Keratinocyte (primary cell): Measurements from ENCODE around the gene GRIN2C. TPM values are rescaled to one million over a fixed set of nuclear protein-coding genes. Genes with fewer than 3 reads are reported as not detected.

Experiments used
- DNase-seq: peaks from one replicate; pipeline ENCODE4 v3.0.0-alpha.2; 2011; ENCODE audit warnings: low read depth, missing footprints, low spot score
- FAIRE-seq: peaks from 2 replicates; lab custom pipeline; 2011; peaks lifted over from hg19 to GRCh38; lab: Jason Lieb, UNC
- H2AFZ ChIP-seq: 2 replicates; pipeline ENCODE4 v1.6.0; 2012; ENCODE audit warnings: low read length, control low read depth, inconsistent platforms; ENCODE audit not compliant: control insufficient read depth
- H3K27ac ChIP-seq: 2 replicates; pipeline ENCODE4 v1.5.1; 2011; ENCODE audit warnings: low read length; ENCODE audit not compliant: control insufficient read depth, insufficient read depth
- H3K27me3 ChIP-seq: 3 replicates; pipeline ENCODE4 v1.6.0; 2011; ENCODE audit warnings: low read length; ENCODE audit not compliant: control insufficient read depth, insufficient read depth; ENCODE audit errors: extremely low read depth
- H3K36me3 ChIP-seq, 2 experiments: 2 replicates in 1 of 2; 3 replicates in 1 of 2; pipeline ENCODE4 v1.5.1; 2011; ENCODE audit warnings: low read length in 2 of 2, mild to moderate bottlenecking in 1 of 2; ENCODE audit not compliant: control insufficient read depth in 2 of 2, insufficient read depth in 2 of 2; ENCODE audit errors: extremely low read depth in 1 of 2
- H3K4me1 ChIP-seq: 3 replicates; pipeline ENCODE4 v1.5.1; 2011; ENCODE audit warnings: low read length; ENCODE audit not compliant: control insufficient read depth, insufficient read depth; ENCODE audit errors: extremely low read depth
- H3K4me2 ChIP-seq: 3 replicates; pipeline ENCODE4 v1.6.0; 2011; ENCODE audit warnings: low read depth, low read length; ENCODE audit not compliant: control insufficient read depth, insufficient read depth; ENCODE audit errors: extremely low read depth
- H3K4me3 ChIP-seq, 3 experiments: fragments of 200-600 bp in 1 of 3; sonication (generic) in 1 of 3; 2 replicates in 2 of 3; 3 replicates in 1 of 3; pipeline ENCODE4 v1.5.1; 2011 to 2016; ENCODE audit warnings: low read length in 3 of 3, mild to moderate bottlenecking in 3 of 3, control low read depth in 2 of 3, inconsistent platforms in 1 of 3, low read depth in 1 of 3, mixed read lengths in 1 of 3, mixed run types in 1 of 3, moderate library complexity in 1 of 3; ENCODE audit not compliant: control insufficient read depth in 2 of 3, insufficient read depth in 2 of 3; ENCODE audit errors: extremely low read depth in 1 of 3
- H3K79me2 ChIP-seq: 2 replicates; pipeline ENCODE4 v1.6.0; 2012; ENCODE audit warnings: low read length; ENCODE audit not compliant: control insufficient read depth, insufficient read depth
- H3K9ac ChIP-seq: 3 replicates; pipeline ENCODE4 v1.6.0; 2011; ENCODE audit warnings: low read length; ENCODE audit not compliant: control insufficient read depth, insufficient read depth; ENCODE audit errors: extremely low read depth
- H3K9me1 ChIP-seq: 3 replicates; pipeline ENCODE4 v1.6.0; 2011; ENCODE audit warnings: low read length; ENCODE audit not compliant: control insufficient read depth, insufficient read depth; ENCODE audit errors: extremely low read depth
- H3K9me3 ChIP-seq: 2 replicates; pipeline ENCODE4 v1.5.1; 2012; ENCODE audit warnings: low read depth, low read length; ENCODE audit not compliant: control insufficient read depth
- H4K20me1 ChIP-seq: 3 replicates; pipeline ENCODE4 v1.6.0; 2011; ENCODE audit warnings: low read length; ENCODE audit not compliant: control insufficient read depth, insufficient read depth; ENCODE audit errors: extremely low read depth
- EZH2 ChIP-seq: IDR thresholded peaks from one replicate; pipeline ENCODE4 v1.6.1; 2012; ENCODE audit warnings: inconsistent platforms, mild to moderate bottlenecking, low read length, moderate library complexity
- dilution Hi-C: fragments of 300-500 bp; cut with MboI; formaldehyde crosslinking; loops from one replicate; pipeline ENCODE4 v1.7.0; 2020; ENCODE audit warnings: low sequenced_read_pairs; ENCODE audit not compliant: extremely low pct_ligation_motif_present
- polyA plus RNA-seq, 5 experiments: library from polyadenylated mRNA; depleted of rRNA in 3 of 5; stranded (reverse) in 3 of 5; stranded (forward) in 1 of 5; unstranded in 1 of 5; fragments of >200 nt; gene quantifications; 1 replicate in 1 of 5; 2 replicates in 3 of 5; 3 replicates in 1 of 5; pipeline versions ENCODE4 v1.2.1 to v1.2.3, GENCODE V29; 2011 to 2012; ENCODE audit warnings: missing spikeins in 2 of 5, low read depth in 1 of 5, low replicate concordance in 1 of 5
- TF ChIP-seq, protein P1 (sequence below), 3 experiments: IDR thresholded peaks in 1 of 3; conservative IDR thresholded peaks in 1 of 3; optimal IDR thresholded peaks in 1 of 3; 2 replicates in 2 of 3; 3 replicates in 1 of 3; pipeline versions ENCODE3 to v1.5.1; 2011; ENCODE audit warnings: low read length in 3 of 3, mild to moderate bottlenecking in 3 of 3, moderate library complexity in 2 of 3, control low read depth in 1 of 3, inconsistent platforms in 1 of 3; ENCODE audit not compliant: insufficient read depth in 2 of 3; ENCODE audit errors: extremely low read depth in 1 of 3

Gene GRIN2C
- polyA plus RNA-seq, 1 donor (not counting 4 experiments of a cell fraction or from before 2014, with no cell fraction given): not detected

DNA sequence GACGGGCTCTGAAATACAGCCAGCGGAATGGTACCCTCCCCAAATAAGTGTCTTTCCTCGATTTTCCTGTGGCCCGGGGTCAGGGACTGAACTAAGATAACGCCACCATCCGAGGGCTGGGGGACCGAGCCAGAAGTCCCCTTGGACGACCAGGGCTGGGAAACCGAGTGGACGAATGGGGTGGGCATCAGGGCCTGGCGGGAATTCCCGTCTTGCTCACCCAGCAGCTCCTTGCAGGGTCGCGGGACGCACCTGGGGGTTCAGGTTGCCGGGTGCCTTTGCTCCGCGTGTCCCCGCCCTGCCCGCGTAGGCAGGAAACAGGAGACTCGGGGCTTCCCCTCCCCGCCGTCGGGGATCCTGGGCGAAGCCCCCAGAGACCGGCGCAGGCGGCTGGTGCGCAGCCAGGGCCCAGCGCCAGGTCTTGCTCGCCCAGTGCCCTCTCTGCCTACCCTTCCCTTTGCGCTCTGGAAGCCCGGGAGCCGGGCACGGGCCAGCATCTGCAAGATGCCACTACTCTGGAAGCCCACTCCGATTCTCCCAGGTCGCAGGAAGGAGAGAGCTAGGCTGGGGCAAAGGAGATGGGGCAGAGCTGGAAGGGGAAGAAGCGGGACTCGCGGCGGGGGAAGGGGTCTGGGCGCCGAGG lies 665 bp upstream of the GRIN2C start:
- Histone ChIP-seq H4K20me1 (peaks cover 5% of the 10 kb centered on the region), H3K9me3 (no peaks in the 10 kb centered on the region), H3K79me2 (no peaks in the 10 kb centered on the region), H3K9me1 (no peaks in the 10 kb centered on the region), H3K4me2 (no peak overlapping the region), H3K36me3 (peaks cover 0 to 2% of the 10 kb centered on the region in 2 experiments), H2AFZ (no peak overlapping the region), H3K4me3 (no peak overlapping the region), H3K4me1 (peaks cover 5% of the 10 kb centered on the region), H3K27me3 (peaks cover 63% of the 10 kb centered on the region), H3K27ac (no peak overlapping the region), H3K9ac (no peak overlapping the region)
- FAIRE-seq (no peak), DNase-seq (no peak)
- dilution Hi-C loops: no loop called here
- peak; percentile 98 for TF ChIP-seq EZH2
- TF ChIP-seq, protein P1, sequence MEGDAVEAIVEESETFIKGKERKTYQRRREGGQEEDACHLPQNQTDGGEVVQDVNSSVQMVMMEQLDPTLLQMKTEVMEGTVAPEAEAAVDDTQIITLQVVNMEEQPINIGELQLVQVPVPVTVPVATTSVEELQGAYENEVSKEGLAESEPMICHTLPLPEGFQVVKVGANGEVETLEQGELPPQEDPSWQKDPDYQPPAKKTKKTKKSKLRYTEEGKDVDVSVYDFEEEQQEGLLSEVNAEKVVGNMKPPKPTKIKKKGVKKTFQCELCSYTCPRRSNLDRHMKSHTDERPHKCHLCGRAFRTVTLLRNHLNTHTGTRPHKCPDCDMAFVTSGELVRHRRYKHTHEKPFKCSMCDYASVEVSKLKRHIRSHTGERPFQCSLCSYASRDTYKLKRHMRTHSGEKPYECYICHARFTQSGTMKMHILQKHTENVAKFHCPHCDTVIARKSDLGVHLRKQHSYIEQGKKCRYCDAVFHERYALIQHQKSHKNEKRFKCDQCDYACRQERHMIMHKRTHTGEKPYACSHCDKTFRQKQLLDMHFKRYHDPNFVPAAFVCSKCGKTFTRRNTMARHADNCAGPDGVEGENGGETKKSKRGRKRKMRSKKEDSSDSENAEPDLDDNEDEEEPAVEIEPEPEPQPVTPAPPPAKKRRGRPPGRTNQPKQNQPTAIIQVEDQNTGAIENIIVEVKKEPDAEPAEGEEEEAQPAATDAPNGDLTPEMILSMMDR (optimal IDR thresholded peaks at IDR 0.05 in 1 of 3, IDR thresholded peaks at IDR 0.05 in 1 of 3, conservative IDR thresholded peaks at IDR 0.05 in 1 of 3; ENCODE audit: extremely low read depth in 1 of 3, insufficient read depth in 2 of 3, low read length in 3 of 3): no peak

DNA sequence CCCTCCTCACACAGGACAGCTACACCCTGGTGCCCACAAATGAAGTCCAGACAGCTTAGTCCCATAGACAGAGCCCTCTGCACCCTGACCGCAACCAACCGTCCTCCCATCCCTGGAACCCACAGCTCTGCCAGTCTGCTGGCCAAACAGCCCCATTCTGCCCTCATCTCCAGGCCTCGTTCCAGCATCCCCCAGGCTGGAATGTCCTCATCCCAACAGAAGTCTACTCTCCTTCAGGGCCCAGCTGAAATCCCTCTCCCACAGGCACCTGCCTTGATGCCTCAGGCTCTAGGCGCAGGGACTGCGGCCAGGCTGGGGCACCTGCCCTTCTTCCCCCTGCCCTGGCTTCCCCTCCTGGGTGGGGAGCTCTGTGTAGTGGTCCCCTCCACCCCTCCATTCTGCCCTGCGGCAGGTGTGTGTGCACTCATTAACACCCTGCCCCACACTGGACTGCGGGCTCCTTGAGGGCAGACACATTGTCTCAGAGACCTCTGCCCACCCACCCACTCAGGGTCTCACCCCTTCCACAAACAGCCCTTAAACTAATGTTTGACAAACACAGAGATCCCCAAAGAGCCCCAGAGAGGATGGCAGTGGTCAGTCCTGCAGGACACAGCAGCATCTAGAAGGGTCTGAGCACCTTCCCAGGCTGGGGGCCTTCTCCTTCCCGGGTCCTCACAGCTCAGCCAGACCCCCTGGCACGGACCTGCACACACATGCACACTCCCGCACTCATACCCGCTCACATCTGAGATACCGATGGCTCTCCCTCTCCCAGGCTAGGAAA lies 820 bp downstream of the GRIN2C start:
- Histone ChIP-seq H3K4me3 (no peak overlapping the region), H3K4me1 (peaks cover 5% of the 10 kb centered on the region), H3K79me2 (no peaks in the 10 kb centered on the region), H4K20me1 (peaks cover 5% of the 10 kb centered on the region), H3K9ac (no peak overlapping the region), H2AFZ (no peak overlapping the region), H3K27me3 (peaks cover 75% of the 10 kb centered on the region), H3K36me3 (no peaks in the 10 kb centered on the region), H3K9me1 (no peaks in the 10 kb centered on the region), H3K27ac (no peak overlapping the region), H3K4me2 (no peak overlapping the region), H3K9me3 (no peaks in the 10 kb centered on the region)
- TF ChIP-seq EZH2: peak; percentile 74
- TF ChIP-seq, protein P1 (optimal IDR thresholded peaks at IDR 0.05 in 1 of 3, IDR thresholded peaks at IDR 0.05 in 1 of 3, conservative IDR thresholded peaks at IDR 0.05 in 1 of 3; ENCODE audit: extremely low read depth in 1 of 3, insufficient read depth in 2 of 3, low read length in 3 of 3): no peak
- no peak for DNase-seq
- dilution Hi-C loops: no loop called here
- no peak for FAIRE-seq
